Activated T-cell treated with anti-CD3 and anti-CD28 coated beads, Interleukin-2, amount 50 U/mL, for 48 hours (primary cell): Measurements from ENCODE around the gene SBNO1.
A peak's percentile ranks its signal among the peaks of the same experiment; 100 is the strongest.

Experiments used
- DNase-seq, 2 experiments: peaks; one replicate each; pipeline ENCODE4 v3.0.0-alpha.2; 2020

Gene SBNO1

GRCh38 chr12:123243671-123244262, 120.9 kb downstream of the SBNO1 start:
- DNase-seq, result peak in 1 of 2 experiments; percentile 14

DNA sequence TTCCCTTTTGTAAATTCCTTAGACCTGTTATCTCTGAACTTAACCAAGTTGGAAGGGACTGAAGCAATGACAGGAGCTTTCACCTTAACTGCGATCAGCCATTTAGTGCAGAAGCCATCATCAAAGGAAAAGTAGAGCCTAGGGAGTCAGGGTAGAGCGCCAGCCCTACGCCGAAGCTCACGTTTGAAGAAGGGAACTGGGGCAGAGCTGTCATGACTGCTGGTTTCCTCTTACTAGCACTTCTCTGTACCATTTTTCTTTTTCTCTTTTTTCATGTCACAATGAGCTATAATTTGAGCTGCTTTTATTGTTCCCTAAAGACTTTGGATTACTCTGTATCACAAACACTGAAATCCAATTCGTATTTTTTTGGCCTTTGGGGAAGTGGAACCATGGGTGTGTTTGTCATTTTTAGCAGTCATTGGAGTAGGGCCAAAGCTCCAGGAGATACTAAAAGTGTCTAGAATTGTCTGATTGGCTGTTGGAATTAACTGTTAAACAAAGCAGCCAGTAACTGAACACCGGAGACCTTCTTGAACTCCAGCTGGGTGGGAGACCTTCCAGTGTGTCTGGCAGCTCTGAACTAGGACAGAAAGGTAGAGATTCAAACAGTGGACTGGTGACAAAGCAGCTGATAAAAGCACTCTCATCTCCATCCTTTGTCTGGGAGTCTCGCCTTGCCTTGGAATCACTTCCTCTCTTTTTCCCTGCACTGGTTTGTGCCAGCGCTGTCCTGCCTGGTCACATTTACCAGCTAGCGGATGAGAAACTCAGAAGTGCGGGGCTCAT, 122.3 kb downstream of the SBNO1 start:
- DNase-seq, result peak in 1 of 2 experiments; percentile 11
